ENCODE measurements around the gene RNASET2. TPM values are rescaled to one million over a fixed set of nuclear protein-coding genes. Genes with fewer than 3 reads are reported as not detected.

RNASET2 gene
- total RNA-seq, 1 donor = 178 TPM

DNA sequence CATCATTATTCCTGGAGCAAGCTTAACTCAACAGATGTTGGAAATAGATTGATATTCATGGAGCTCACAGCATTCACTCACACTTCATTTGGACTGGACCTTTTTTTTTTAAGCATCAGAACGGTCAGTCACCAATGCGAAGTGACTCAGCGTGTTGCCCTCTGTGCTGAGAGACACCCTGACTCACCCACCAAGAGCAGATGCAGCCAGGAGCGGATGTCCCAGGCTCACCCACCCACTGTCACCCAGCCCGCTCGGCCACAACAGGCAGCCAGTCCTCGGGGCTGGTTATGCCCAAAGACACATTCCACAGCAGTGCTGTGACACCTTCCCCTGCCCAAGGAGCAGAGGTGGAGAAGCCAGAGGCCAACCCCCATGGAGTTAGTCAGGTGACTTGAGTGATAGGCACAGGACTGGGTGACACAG is 15.7 kb downstream of the RNASET2 start:
- Histone ChIP-seq H3K9me3 (ENCODE audit: low read depth, low read length) (no peaks in the 10 kb centered on the region), H3K4me3 (ENCODE audit: low read length) (no peak overlapping the region), H3K27me3 (ENCODE audit: insufficient read depth, low read length) (no peaks in the 10 kb centered on the region), H3K4me1 (ENCODE audit: insufficient read depth, low read length) (peaks cover 11% of the 10 kb centered on the region)

DNA sequence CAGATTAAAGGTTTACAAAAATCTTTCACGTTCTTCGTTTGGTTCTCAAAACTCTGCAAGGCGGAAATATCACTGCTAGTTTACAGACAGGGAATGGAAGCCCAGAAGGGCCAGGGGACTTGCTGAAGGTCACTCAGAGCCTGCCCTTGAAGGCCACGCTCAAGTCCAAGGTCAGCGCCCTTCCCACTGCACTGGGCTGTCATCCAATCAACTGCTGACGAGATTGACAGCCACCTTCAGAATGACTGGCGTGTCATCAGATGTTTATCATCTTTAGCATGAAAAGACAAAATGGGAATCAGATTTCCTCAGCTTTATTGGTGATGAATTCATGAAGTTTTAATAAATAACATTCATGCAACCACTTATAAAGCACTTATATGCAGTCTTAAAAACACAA is 16.5 kb downstream of the RNASET2 start:
- no peaks in the 10 kb centered on the region for H3K27me3 ChIP-seq (ENCODE audit: insufficient read depth, low read length)
- no peak overlapping the region for H3K4me3 ChIP-seq (ENCODE audit: low read length)
- peaks cover 11% of the 10 kb centered on the region for H3K4me1 ChIP-seq (ENCODE audit: insufficient read depth, low read length)
- no peaks in the 10 kb centered on the region for H3K9me3 ChIP-seq (ENCODE audit: low read depth, low read length)

DNA sequence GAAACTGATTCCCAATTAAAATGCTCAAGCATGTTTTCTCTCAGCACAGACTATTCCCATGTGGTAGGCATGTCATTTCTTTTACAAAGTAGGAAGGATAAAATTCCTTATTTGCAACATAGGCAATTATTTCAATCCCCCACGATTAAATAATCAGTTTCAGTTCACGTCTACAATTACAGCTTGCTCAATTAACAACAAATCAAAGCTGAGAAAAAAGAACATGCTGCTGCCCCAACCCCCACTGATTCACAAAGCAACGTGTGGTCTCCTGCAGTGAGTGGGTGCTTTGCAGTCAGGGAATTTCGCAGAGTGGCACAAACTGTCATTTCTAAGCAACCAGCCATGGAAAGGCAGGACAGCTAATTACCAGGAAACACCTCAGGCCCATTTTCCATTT is 17.0 kb downstream of the RNASET2 start:
- no peaks in the 10 kb centered on the region for H3K27me3 ChIP-seq (ENCODE audit: insufficient read depth, low read length)
- no peak overlapping the region for H3K4me3 ChIP-seq (ENCODE audit: low read length)
- peaks cover 11% of the 10 kb centered on the region for H3K4me1 ChIP-seq (ENCODE audit: insufficient read depth, low read length)
- no peaks in the 10 kb centered on the region for H3K9me3 ChIP-seq (ENCODE audit: low read depth, low read length)

DNA sequence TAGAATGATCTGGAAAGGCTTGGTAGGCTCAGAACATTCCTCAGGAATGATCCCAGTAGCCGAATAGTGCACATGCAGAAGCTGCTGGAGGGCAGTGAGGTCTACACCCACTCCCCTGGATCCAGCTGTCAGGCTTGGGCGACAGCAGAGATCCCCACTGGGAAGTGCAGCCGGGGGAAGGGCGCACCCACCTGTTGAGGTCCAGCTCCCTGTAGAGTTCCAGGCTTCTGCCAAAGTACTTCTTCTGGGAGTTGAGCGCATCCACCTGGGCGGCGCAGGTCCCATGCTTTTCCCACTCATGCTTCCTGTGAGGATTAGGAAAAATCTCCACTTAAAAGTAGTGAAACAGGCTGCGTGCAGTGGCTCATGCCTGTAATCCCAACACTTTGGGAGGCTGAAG is 17.6 kb downstream of the RNASET2 start:
- H3K4me1 ChIP-seq (ENCODE audit: insufficient read depth, low read length) = peaks cover 11% of the 10 kb centered on the region
- no peaks in the 10 kb centered on the region for H3K9me3 ChIP-seq (ENCODE audit: low read depth, low read length)
- H3K27me3 ChIP-seq (ENCODE audit: insufficient read depth, low read length) = no peaks in the 10 kb centered on the region
- H3K4me3 ChIP-seq (ENCODE audit: low read length) = no peak overlapping the region

DNA sequence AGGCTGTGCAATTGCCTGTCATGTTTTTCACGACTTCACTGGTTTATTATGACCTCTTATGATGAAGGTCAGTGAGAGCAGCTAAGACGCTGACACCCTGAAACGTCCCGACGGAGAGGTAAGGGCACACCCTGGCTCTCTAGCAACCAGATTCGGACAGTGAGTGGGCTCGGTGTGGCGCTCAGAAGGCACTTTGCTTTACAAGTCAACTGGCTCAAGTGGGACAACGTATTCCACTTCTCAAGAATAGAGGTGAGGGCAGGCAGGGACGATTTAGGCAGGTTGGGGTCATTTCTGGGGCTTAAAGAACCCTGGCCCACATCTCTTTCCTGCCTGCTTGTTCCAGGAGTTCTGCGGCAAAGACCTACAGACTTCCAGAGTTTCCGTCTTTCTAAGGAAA is 18.2 kb downstream of the RNASET2 start:
- H3K9me3 ChIP-seq (ENCODE audit: low read depth, low read length) = no peaks in the 10 kb centered on the region
- H3K27me3 ChIP-seq (ENCODE audit: insufficient read depth, low read length) = no peaks in the 10 kb centered on the region
- H3K4me3 ChIP-seq (ENCODE audit: low read length) = no peak overlapping the region
- peaks cover 8% of the 10 kb centered on the region for H3K4me1 ChIP-seq (ENCODE audit: insufficient read depth, low read length)

DNA sequence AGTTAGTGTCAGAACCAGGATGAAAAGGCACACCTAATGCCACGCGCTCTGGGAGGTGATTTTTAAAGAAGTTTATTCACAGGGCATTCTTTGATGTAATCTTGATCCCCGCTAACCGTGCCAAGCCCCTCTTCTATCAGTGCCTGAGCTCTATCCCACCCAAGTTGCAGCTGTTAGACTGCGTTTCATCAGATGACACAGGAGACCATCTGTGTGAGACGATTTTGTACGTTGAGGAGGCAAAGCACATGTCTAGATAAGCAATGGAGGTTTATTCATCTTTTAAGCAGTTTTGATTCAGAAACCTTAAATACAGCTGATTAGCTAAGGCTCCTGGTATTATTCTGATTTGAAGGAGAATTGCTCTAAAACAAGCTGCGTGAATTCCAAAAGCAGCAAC is 18.6 kb downstream of the RNASET2 start:
- Histone ChIP-seq H3K9me3 (ENCODE audit: low read depth, low read length) (no peaks in the 10 kb centered on the region), H3K4me1 (ENCODE audit: insufficient read depth, low read length) (peaks cover 6% of the 10 kb centered on the region), H3K27me3 (ENCODE audit: insufficient read depth, low read length) (no peaks in the 10 kb centered on the region), H3K4me3 (ENCODE audit: low read length) (no peak overlapping the region)

DNA sequence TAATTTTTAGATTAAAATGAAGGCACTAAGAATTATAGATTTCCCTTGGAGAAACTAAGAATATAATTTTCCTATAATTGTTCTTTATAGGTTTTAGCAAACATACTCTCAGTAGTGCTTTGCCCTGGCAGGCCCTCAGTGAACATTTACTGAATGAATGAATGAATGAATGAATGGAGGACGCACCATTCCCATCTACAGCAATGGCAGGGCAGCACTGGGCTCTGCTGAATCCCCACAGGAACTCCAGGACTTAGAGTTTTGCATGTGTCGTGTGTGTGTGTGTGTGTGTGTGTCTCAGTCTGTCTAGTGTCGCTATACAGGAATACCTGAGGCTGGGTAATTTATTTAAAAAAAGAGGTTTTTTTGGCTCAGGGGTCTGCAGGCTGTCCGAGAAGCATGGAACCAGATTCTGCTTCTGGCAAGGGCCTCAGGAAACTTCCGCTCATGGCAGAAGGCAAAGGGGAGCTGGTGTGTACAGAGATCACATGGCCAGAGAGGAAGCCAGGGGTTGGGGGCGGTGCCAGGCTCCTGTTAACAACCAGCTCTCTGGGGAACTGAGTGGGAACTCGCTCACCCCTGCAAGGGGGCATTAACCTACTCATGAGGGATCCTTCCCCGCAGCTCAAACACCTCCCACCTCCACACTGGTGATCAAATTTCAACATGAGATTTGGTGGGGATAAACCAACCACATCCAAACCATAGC is 20.1 kb downstream of the RNASET2 start:
- peaks cover 12% of the 10 kb centered on the region for H3K4me1 ChIP-seq (ENCODE audit: insufficient read depth, low read length)
- no peaks in the 10 kb centered on the region for H3K9me3 ChIP-seq (ENCODE audit: low read depth, low read length)
- H3K27me3 ChIP-seq (ENCODE audit: insufficient read depth, low read length) = no peaks in the 10 kb centered on the region

DNA sequence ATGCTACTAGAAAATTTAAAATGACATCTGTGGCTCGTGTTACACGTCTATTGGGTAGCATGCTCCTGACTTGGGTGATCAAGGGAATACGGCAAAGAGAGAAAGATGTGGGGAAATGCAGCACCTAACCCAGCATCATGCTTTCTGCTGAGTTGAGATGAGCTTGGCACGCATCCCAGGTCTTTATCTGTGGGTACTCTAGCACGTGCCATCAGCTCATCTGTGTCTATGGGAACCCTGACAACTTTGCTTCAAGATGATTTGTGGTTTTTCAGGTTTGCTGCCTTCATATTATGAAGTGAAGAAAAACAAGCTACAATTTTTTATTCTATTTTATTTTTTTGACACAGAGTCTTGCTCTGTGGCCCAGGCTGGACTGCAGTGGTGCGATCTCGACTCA is 21.0 kb downstream of the RNASET2 start:
- peaks cover 14% of the 10 kb centered on the region for H3K4me1 ChIP-seq (ENCODE audit: insufficient read depth, low read length)
- no peaks in the 10 kb centered on the region for H3K27me3 ChIP-seq (ENCODE audit: insufficient read depth, low read length)
- H3K9me3 ChIP-seq (ENCODE audit: low read depth, low read length) = no peaks in the 10 kb centered on the region
- H3K4me3 ChIP-seq (ENCODE audit: low read length) = no peak overlapping the region

More for the DNA sequence above, 20.1 kb downstream of the RNASET2 start:
- H3K4me3 ChIP-seq (ENCODE audit: low read length) = no peak overlapping the region

DNA sequence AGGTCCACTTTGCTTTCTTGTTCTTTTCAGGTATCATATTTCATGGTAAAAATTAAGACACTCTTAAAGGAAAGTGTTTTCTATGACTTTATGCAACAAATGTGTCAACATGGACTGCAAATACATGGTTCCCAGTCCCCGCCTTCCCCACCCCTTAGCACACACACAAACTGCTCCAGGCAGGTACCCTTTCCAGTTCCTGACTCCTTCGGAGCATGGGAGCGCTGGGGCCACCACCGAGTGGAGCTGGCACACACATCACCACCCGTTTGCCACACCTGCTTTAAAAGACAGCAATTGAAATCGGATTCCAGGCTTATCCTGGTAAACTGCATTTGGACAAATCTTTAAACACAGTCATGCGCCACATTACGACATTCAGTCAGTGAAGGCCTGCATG is 22.2 kb downstream of the RNASET2 start:
- no peak overlapping the region for H3K4me3 ChIP-seq (ENCODE audit: low read length)
- H3K27me3 ChIP-seq (ENCODE audit: insufficient read depth, low read length) = no peaks in the 10 kb centered on the region
- H3K9me3 ChIP-seq (ENCODE audit: low read depth, low read length) = no peaks in the 10 kb centered on the region
- H3K4me1 ChIP-seq (ENCODE audit: insufficient read depth, low read length) = peaks cover 15% of the 10 kb centered on the region

DNA sequence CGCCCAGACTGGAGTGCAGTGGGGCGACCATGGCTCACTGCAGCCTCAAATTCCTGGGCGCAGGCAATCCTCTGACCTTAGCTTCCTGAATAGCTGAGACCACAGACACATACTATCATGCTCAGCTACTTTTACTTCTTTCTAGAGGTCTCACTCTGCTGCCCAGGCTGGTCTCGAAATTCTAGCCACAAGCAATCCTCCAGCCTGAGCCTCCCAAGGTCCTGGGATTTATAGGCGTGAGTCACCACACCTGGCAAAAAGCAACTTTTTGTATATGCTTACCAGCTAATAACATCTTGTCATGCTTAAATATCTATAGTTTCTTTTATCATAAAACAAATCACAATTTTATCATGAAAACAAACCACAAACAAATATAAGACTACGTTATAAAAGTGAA is 23.0 kb downstream of the RNASET2 start:
- Histone ChIP-seq H3K9me3 (ENCODE audit: low read depth, low read length) (no peaks in the 10 kb centered on the region), H3K27me3 (ENCODE audit: insufficient read depth, low read length) (no peaks in the 10 kb centered on the region), H3K4me3 (ENCODE audit: low read length) (no peak overlapping the region), H3K4me1 (ENCODE audit: insufficient read depth, low read length) (peaks cover 18% of the 10 kb centered on the region)

DNA sequence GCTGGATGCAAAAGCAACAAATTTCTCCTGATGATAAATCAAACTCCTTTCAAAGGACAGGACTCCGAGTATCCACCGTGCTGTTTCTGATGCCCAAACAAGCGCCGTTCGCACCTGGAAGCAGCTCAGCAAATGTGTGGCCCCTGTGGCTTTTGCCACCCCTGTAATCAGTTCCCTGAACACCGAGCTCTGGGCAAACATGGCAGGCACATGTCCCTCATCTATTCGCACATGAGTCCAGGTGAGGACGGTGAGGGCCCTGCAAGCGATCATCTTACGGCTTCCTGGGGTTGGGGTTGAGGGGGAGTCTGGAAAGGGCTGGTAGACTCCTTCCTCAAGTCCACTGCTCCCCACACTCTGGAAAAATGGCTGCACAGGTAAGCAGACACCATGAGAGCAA is 23.7 kb downstream of the RNASET2 start:
- peaks cover 18% of the 10 kb centered on the region for H3K4me1 ChIP-seq (ENCODE audit: insufficient read depth, low read length)
- no peaks in the 10 kb centered on the region for H3K27me3 ChIP-seq (ENCODE audit: insufficient read depth, low read length)
- no peak overlapping the region for H3K4me3 ChIP-seq (ENCODE audit: low read length)
- no peaks in the 10 kb centered on the region for H3K9me3 ChIP-seq (ENCODE audit: low read depth, low read length)

DNA sequence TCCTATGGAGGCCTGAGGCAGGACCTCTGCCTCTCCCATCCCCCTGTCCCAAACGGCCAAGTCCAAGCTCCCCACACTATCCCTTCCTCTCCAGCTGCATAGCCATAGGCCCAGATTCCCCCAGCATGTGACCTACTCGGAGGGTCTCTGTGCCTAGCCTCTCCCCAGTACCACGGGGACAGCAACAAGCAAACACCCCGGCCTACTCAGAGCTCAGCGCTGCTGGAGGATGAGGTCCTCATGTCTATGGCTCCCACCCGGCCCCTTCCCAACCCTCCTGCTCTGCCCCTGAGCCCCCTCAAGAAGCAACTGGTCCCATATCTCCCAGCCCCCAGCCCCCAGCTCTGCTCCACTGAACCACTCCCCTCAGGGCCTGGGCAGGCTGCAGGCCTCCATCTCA is 24.2 kb downstream of the RNASET2 start:
- no peaks in the 10 kb centered on the region for H3K9me3 ChIP-seq (ENCODE audit: low read depth, low read length)
- H3K27me3 ChIP-seq (ENCODE audit: insufficient read depth, low read length) = no peaks in the 10 kb centered on the region
- peaks cover 18% of the 10 kb centered on the region for H3K4me1 ChIP-seq (ENCODE audit: insufficient read depth, low read length)
- H3K4me3 ChIP-seq (ENCODE audit: low read length) = no peak overlapping the region

DNA sequence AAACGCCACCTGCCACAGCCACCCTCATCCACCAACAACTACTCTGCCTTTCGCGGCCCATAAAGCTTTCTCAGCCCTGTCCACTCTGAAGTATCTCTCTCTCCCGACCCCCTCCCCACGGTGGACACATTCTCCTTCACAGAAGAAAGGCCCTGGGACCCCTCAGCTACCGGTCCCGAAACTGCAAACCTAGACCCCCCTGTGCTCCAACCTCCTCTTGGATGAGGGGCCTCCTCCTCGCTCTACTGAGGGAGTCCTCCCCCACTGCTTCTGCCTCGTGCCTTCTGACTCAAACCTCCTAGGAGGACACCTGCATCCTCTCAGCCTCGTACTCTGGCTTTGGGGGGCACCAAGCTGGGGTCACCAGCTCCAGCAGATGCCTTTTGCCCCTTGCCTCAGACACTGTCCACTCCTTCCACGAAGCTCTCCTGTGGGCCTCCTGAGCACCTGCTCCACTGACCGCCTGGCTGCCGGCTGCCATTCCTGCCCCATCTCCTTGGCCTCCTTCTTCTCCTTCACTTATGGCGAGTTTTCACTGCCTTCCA is 24.9 kb downstream of the RNASET2 start:
- Histone ChIP-seq H3K9me3 (ENCODE audit: low read depth, low read length) (no peaks in the 10 kb centered on the region), H3K27me3 (ENCODE audit: insufficient read depth, low read length) (no peaks in the 10 kb centered on the region), H3K4me3 (ENCODE audit: low read length) (no peak overlapping the region), H3K4me1 (ENCODE audit: insufficient read depth, low read length) (peaks cover 16% of the 10 kb centered on the region)

DNA sequence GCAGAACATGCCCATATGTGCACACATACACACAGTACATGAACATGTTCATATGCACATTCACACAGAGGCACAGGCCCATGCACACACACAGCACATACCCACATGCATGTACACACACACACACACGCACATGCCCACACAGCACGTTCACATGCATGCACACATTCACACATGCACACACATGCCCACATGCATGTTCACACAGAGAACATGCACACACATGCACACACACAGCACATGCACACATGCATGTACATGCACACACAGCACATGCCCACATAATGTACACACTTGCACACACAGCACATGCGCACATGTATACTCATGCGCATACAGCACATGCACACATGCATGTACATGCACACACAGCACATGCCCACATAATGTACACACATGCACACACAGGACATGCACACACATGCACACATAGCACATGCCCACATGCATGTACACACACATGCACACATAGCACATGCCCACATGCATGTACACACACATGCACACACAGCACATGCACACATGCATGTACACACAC is 25.9 kb downstream of the RNASET2 start:
- H3K27me3 ChIP-seq (ENCODE audit: insufficient read depth, low read length) = no peaks in the 10 kb centered on the region
- H3K9me3 ChIP-seq (ENCODE audit: low read depth, low read length) = no peaks in the 10 kb centered on the region
- H3K4me1 ChIP-seq (ENCODE audit: insufficient read depth, low read length) = peaks cover 11% of the 10 kb centered on the region
- H3K4me3 ChIP-seq (ENCODE audit: low read length) = no peak overlapping the region

DNA sequence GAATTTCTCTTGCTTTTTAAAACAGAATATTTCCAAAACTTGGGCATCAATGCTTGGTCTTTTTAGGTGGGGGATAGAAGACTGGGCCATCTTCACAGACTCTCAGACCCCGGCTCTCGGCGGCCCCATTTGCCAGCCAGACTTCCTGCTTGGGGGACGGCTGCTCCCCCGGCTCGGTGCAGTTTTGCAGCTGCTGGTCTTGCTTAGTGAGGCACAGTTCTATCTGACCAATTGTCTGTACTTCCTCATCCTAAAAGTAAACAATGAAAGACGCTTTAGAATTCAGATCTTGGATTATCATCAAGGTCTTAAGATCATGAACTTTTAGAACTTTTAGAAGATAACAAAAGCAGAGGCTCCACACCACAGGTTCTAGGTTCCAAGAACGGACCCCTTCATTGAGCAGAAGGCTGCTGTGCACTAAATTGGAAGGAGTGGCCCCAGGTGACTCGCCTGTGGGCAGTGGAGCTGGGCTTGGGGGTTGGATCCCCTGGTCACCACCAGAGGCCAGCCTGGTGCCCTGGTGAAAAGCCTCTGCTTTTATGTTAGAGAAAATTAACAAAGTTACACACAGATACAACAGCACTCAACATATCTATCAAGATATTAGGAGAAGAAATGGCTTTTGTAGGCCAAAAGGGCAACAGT is 26.7 kb downstream of the RNASET2 start:
- peaks cover 11% of the 10 kb centered on the region for H3K4me1 ChIP-seq (ENCODE audit: insufficient read depth, low read length)
- no peak overlapping the region for H3K4me3 ChIP-seq (ENCODE audit: low read length)
- no peaks in the 10 kb centered on the region for H3K9me3 ChIP-seq (ENCODE audit: low read depth, low read length)
- H3K27me3 ChIP-seq (ENCODE audit: insufficient read depth, low read length) = no peaks in the 10 kb centered on the region
